Testis (tissue), 3 donors: ENCODE data around the gene GRK5. TPM values are rescaled to one million over a fixed set of nuclear protein-coding genes. Genes with fewer than 3 reads are reported as not detected.

ENCODE experiments used
- DNase-seq: peaks from one replicate; pipeline ENCODE4 v3.0.0-alpha.2; 2019
- H3K27ac ChIP-seq, 2 donors: fragments of 200-600 bp; sonication (generic); one replicate each; pipeline ENCODE4 v1.5.1; 2019
- H3K27me3 ChIP-seq: fragments of 200-600 bp; sonication (generic); one replicate; pipeline ENCODE4 v1.5.1; 2019
- H3K36me3 ChIP-seq: fragments of 200-600 bp; sonication (generic); one replicate; pipeline ENCODE4 v1.5.1; 2017; ENCODE audit warnings: low read depth; ENCODE audit errors: missing control alignments
- H3K4me1 ChIP-seq: fragments of 200-600 bp; sonication (generic); one replicate; pipeline ENCODE4 v1.5.1; 2019
- H3K4me3 ChIP-seq, 2 donors: fragments of 200-600 bp; sonication (generic); one replicate each; pipeline ENCODE4 v1.5.1; 2017 to 2019
- H3K9me3 ChIP-seq: fragments of 200-600 bp; sonication (generic); one replicate; pipeline ENCODE4 v1.5.1; 2017
- POLR2A ChIP-seq: fragments of 450-650 bp; IDR thresholded peaks from one replicate; pipeline ENCODE4 v1.6.1; 2017; ENCODE audit warnings: antibody characterized with exemption, mild to moderate bottlenecking, moderate library complexity
- WGBS, 2 donors: methylation state at CpG; one replicate each; pipeline ENCODE4 v1.1.5; 2018; 5-methylcytosine and 5-hydroxymethylcytosine counted together
- intact Hi-C: fragments of 100-400 bp; cut with DNase I; formaldehyde crosslinking; loops from one replicate; pipeline ENCODE4 v1.15.1; 2023; ENCODE audit warnings: low total_unique reads
- polyA plus RNA-seq: library from polyadenylated mRNA; stranded (reverse); fragments of 350-450 nt; fragmentation: Illumina TruSeq; extraction: RNeasy Lipid Tissue Mini Kit (QIAGEN cat#74804); gene quantifications from one replicate; pipeline ENCODE4 v1.2.3, GENCODE V29; 2014; ENCODE audit warnings: low read depth, low replicate concordance; ENCODE audit not compliant: insufficient read depth
- total RNA-seq, 2 donors: library from RNA; depleted of rRNA; stranded (reverse); fragments of >200 nt; gene quantifications; one replicate each; pipeline ENCODE4 v1.2.3, GENCODE V29; 2016
- TF ChIP-seq, protein P1 (sequence below), 3 experiments: fragments of 450-650 bp in 2 of 3; fragments of 200-600 bp in 1 of 3; sonication (generic) in 1 of 3; IDR thresholded peaks; one replicate each; pipeline ENCODE4 v1.5.1; 2016 to 2019; ENCODE audit warnings: antibody characterized with exemption in 3 of 3, mild to moderate bottlenecking in 2 of 3, moderate library complexity in 1 of 3

The GRK5 gene
- total and polyA plus RNA-seq, 3 donors from 2014 or later: 4.5 to 10.3 (median 5.5) TPM

DNA sequence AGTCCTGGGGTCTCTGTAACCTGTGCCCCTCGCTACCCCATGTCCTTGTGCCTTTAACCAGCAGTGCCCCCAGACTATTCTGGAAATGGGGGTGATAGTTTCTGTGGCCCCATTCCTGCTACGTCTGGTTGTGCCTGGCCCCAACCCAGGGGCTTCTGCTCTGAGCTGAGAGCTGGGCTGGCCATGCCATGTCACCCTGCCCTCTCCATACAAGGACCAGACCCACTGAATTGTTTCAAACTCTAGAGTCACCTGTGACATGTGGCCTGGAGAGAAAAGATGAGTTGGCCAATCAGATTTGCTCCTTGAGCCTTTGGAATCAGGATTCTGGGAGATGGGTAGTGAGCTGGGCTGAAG is 108.6 kb downstream of the GRK5 start:
- H3K4me3 ChIP-seq: no peak overlapping the region
- no peaks in the 10 kb centered on the region for H3K9me3 ChIP-seq
- H3K36me3 ChIP-seq: no peaks in the 10 kb centered on the region
- TF ChIP-seq, protein P1, sequence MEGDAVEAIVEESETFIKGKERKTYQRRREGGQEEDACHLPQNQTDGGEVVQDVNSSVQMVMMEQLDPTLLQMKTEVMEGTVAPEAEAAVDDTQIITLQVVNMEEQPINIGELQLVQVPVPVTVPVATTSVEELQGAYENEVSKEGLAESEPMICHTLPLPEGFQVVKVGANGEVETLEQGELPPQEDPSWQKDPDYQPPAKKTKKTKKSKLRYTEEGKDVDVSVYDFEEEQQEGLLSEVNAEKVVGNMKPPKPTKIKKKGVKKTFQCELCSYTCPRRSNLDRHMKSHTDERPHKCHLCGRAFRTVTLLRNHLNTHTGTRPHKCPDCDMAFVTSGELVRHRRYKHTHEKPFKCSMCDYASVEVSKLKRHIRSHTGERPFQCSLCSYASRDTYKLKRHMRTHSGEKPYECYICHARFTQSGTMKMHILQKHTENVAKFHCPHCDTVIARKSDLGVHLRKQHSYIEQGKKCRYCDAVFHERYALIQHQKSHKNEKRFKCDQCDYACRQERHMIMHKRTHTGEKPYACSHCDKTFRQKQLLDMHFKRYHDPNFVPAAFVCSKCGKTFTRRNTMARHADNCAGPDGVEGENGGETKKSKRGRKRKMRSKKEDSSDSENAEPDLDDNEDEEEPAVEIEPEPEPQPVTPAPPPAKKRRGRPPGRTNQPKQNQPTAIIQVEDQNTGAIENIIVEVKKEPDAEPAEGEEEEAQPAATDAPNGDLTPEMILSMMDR (IDR thresholded peaks at IDR 0.05): no peak
- no peak for TF ChIP-seq POLR2A
- intact Hi-C loops: no loop called here
- DNase-seq: no peak
- 93 to 96% methylated on average over 2 of the region's 2 CpGs for WGBS, 2 donors
- no peak overlapping the region for H3K27ac ChIP-seq
- H3K4me1 ChIP-seq: no peaks in the 10 kb centered on the region
- H3K27me3 ChIP-seq: no peaks in the 10 kb centered on the region

DNA sequence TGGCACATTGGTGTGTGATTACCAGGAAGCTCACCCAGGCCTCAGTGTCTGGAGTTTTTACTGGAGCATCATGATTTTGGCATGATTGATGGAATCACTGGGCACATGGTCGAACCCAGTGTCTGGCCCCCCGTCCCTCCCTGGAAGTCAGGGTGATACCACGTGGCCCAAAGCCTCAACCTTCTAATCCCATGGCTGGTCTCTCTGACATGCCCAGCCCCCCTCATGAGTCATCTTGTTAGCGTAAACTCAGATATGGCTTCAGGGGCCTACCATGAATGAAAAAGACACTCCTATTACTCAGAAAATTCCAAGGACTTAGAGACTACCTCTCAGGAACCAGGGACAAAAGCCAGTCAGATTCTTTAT is 109.3 kb downstream of the GRK5 start:
- H3K4me3 ChIP-seq: no peak overlapping the region
- no peaks in the 10 kb centered on the region for H3K27me3 ChIP-seq
- H3K9me3 ChIP-seq: no peaks in the 10 kb centered on the region
- intact Hi-C loops: no loop called here
- no peak for DNase-seq
- WGBS, 2 donors: 80 to 90% methylated on average over 1 to 4 of the region's 4 CpGs
- no peak overlapping the region for H3K27ac ChIP-seq
- TF ChIP-seq POLR2A: no peak
- TF ChIP-seq, protein P1 (IDR thresholded peaks at IDR 0.05): no peak
- H3K4me1 ChIP-seq: no peaks in the 10 kb centered on the region
- no peaks in the 10 kb centered on the region for H3K36me3 ChIP-seq

DNA sequence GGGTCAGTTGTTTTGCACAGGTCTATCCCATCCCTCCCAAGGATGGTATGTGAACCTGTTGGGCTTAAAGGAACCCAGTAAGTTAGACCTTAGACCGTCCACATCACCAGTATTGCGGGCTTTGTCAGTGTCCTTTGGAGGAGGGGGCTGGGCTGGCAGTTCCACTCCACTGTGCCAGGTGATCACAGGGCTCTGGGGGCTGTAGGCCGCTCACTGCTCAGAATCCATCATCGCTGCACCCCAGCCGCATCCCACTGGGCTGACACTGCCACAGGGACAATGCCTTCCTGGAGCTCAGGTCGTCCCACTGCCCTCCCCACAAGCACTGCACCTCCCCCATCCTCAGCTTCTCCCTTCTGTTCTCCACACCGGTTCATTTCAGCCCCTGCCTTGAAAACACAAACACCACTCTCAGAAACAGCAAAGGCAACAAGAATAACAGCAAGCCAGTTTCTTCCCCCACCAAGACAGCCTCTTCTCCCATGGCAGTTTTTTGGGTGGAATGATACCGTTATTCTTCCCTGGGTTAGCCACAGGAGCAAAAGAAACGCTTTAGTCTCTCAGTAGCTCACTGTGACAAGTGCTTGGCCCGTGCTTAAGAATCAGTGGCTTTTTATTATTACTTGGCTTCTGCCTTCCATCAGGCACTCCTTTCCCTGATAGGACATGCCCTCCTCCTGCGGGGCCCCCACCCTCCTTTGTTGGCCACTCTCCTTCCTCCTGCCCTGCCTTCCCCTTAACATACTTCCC is 111.2 kb downstream of the GRK5 start:
- DNase-seq: no peak
- Histone ChIP-seq H3K27me3 (no peaks in the 10 kb centered on the region), H3K9me3 (no peaks in the 10 kb centered on the region), H3K36me3 (no peaks in the 10 kb centered on the region), H3K27ac (no peak overlapping the region), H3K4me1 (no peaks in the 10 kb centered on the region), H3K4me3 (no peak overlapping the region)
- intact Hi-C loops: no loop called here
- 73 to 76% methylated on average over 11 of the region's 11 CpGs for WGBS, 2 donors
- TF ChIP-seq POLR2A: no peak
- TF ChIP-seq, protein P1 (IDR thresholded peaks at IDR 0.05): no peak

DNA sequence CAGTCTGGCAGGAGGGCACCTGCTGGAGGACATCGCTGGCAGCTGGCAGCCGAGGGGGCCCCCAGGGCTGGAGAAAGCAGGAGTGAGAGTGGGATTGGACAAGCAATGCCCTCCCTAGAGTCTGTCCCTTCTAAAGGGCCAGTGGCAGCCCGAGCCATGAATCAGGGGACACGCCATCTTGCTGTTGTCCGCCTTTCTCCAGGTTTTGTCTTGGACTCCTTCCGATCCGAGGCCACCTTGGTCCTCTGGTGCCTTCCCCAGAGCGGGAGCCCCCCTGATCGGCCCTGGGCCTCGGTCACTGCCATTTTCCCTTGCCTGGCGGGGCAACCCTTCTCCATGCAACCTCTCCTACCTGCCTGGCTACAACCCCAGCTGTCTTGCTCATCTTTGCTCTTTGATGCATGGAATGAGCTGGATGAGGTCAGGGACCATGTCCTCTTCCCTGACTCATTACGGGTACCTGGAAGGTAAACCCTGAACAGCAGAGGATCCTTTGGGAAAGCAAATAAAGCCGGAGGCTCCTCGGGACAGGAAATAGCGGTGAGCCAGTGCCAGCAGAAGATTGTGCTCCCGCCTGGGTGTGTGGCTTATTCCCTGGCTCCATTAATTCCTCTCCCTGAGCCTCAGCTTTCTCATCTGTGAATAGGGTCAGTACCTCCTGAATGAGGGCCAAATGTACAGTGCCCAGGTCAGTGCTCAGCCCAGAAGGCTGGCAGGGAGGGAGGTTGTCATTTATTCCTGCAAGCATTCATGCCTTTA is 112.0 kb downstream of the GRK5 start:
- Histone ChIP-seq H3K9me3 (no peaks in the 10 kb centered on the region), H3K4me1 (no peaks in the 10 kb centered on the region), H3K4me3 (no peak overlapping the region), H3K27me3 (no peaks in the 10 kb centered on the region), H3K27ac (no peak overlapping the region), H3K36me3 (no peaks in the 10 kb centered on the region)
- 81 to 85% methylated on average over 16 of the region's 16 CpGs for WGBS, 2 donors
- no peak for DNase-seq
- TF ChIP-seq POLR2A: no peak
- TF ChIP-seq, protein P1 (IDR thresholded peaks at IDR 0.05): no peak
- intact Hi-C loops: no loop called here

DNA sequence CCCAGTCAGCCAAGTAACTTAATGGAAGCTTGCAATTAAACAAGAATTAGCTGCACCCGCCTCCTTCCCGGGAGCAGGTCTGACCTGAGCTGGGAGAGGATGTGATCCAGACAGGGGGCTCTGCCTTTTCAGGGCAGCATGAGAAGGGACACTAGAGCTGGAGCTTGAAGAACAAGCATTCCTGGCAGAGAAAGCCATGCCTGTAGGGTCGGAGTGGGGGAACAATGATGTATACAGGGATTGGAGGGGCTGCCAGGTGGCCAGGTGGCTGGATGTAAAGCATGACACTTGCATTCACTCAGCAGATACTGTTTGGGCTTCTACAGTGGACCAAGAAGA is 112.5 kb downstream of the GRK5 start:
- TF ChIP-seq, protein P1 (IDR thresholded peaks at IDR 0.05): no peak
- TF ChIP-seq POLR2A: no peak
- no peaks in the 10 kb centered on the region for H3K9me3 ChIP-seq
- H3K36me3 ChIP-seq: no peaks in the 10 kb centered on the region
- H3K4me3 ChIP-seq: no peak overlapping the region
- intact Hi-C loops: no loop called here
- H3K27ac ChIP-seq: no peak overlapping the region
- no peaks in the 10 kb centered on the region for H3K4me1 ChIP-seq
- no peaks in the 10 kb centered on the region for H3K27me3 ChIP-seq
- WGBS, 2 donors: 91 to 94% methylated on average over 3 of the region's 3 CpGs
- DNase-seq: no peak
